GM23338 (cell line): ENCODE measurements around the gene NOTCH3. TPM values are rescaled to one million over a fixed set of nuclear protein-coding genes. Genes with fewer than 3 reads are reported as not detected.

ENCODE experiments used
- ATAC-seq: fragments of 200-7000 bp; cut with Tn5 transposase; 3 replicates; pipeline ENCODE4 v1.9.1; 2020
- DNase-seq: peaks from one replicate; pipeline ENCODE4 v3.0.0-alpha.2; 2015; ENCODE audit warnings: low spot score
- H2AFZ ChIP-seq: fragments of 200-600 bp; sonication (generic); 2 replicates; pipeline ENCODE4 v1.8.0; 2016; ENCODE audit warnings: antibody characterized with exemption, mild to moderate bottlenecking, moderate library complexity
- H3F3A ChIP-seq: fragments of 200-600 bp; sonication (generic); replicated peaks from 2 replicates; pipeline ENCODE4 v1.8.0; 2017; ENCODE audit warnings: antibody characterized with exemption, mixed run types, low read depth
- H3K27ac ChIP-seq: fragments of 200-600 bp; sonication (generic); 2 replicates; pipeline ENCODE4 v1.6.1; 2016; ENCODE audit warnings: low read depth
- H3K27me3 ChIP-seq: fragments of 200-600 bp; sonication (generic); 2 replicates; pipeline ENCODE4 v1.8.0; 2016; ENCODE audit warnings: mild to moderate bottlenecking, mixed run types, moderate library complexity; ENCODE audit not compliant: insufficient read depth
- H3K36me3 ChIP-seq: fragments of 200-600 bp; sonication (generic); 2 replicates; pipeline ENCODE4 v1.8.0; 2016; ENCODE audit warnings: mild to moderate bottlenecking; ENCODE audit not compliant: insufficient read depth
- H3K4me1 ChIP-seq: fragments of 200-600 bp; sonication (generic); 2 replicates; pipeline ENCODE4 v1.8.0; 2016; ENCODE audit warnings: mild to moderate bottlenecking, moderate library complexity; ENCODE audit not compliant: insufficient read depth
- H3K4me2 ChIP-seq: fragments of 200-600 bp; sonication (generic); 2 replicates; pipeline ENCODE4 v1.7.1; 2017; ENCODE audit warnings: mixed run types
- H3K4me3 ChIP-seq: fragments of 200-600 bp; sonication (generic); 2 replicates; pipeline ENCODE4 v1.6.1; 2016; ENCODE audit warnings: mixed run types
- H3K79me2 ChIP-seq: fragments of 200-600 bp; sonication (generic); replicated peaks from 2 replicates; pipeline ENCODE4 v1.8.0; 2017; ENCODE audit warnings: mild to moderate bottlenecking; ENCODE audit not compliant: insufficient read depth
- H3K9me2 ChIP-seq: fragments of 200-600 bp; sonication (generic); 2 replicates; pipeline ENCODE4 v1.8.0; 2017; ENCODE audit not compliant: insufficient read depth
- H4K20me1 ChIP-seq: fragments of 200-600 bp; sonication (generic); replicated peaks from 2 replicates; pipeline ENCODE4 v1.8.0; 2017; ENCODE audit warnings: mild to moderate bottlenecking; ENCODE audit not compliant: insufficient read depth
- H3K27ac Mint-ChIP-seq: 2 replicates; pipeline ENCODE4 v1.8.0; 2020; ENCODE audit warnings: inconsistent platforms, mild to moderate bottlenecking, moderate library complexity, mixed read lengths
- H3K27me3 Mint-ChIP-seq: 3 replicates; pipeline ENCODE4 v1.8.0; 2022; ENCODE audit warnings: low read depth, mild to moderate bottlenecking, moderate library complexity, mixed read lengths, inconsistent platforms; ENCODE audit not compliant: insufficient read depth, poor library complexity
- H3K36me3 Mint-ChIP-seq: 3 replicates; pipeline ENCODE4 v1.8.0; 2021; ENCODE audit warnings: low read depth, mild to moderate bottlenecking, inconsistent platforms, moderate library complexity, mixed read lengths
- H3K4me1 Mint-ChIP-seq: 3 replicates; pipeline ENCODE4 v1.8.0; 2020; ENCODE audit warnings: mild to moderate bottlenecking, inconsistent platforms, mixed read lengths
- H3K4me3 Mint-ChIP-seq: 3 replicates; pipeline ENCODE4 v1.8.0; 2021; ENCODE audit warnings: moderate library complexity, mild to moderate bottlenecking, inconsistent platforms, mixed read lengths
- H3K9me3 Mint-ChIP-seq: 3 replicates; pipeline ENCODE4 v1.8.0; 2020; ENCODE audit warnings: moderate library complexity, mild to moderate bottlenecking, inconsistent platforms, mixed read lengths
- CREB1 ChIP-seq: fragments of 250-450 bp; sonication (Bioruptor Pico); IDR thresholded peaks from 2 replicates; pipeline ENCODE4 v1.5.0; 2020; ENCODE audit warnings: low read depth, mild to moderate bottlenecking, moderate library complexity
- CTCF ChIP-seq, 2 experiments: fragments of 200-600 bp in 1 of 2; sonication (generic) in 1 of 2; conservative IDR thresholded peaks; 2 replicates each; pipeline versions ENCODE4 v1.5.1 to v1.6.1; 2016 to 2017; ENCODE audit warnings: antibody characterized with exemption in 2 of 2, low read depth in 2 of 2, mild to moderate bottlenecking in 2 of 2, moderate library complexity in 1 of 2
- EZH2 ChIP-seq: fragments of 200-600 bp; sonication (generic); IDR thresholded peaks from one replicate; pipeline ENCODE4 v1.8.0; 2017; ENCODE audit warnings: antibody characterized with exemption, mild to moderate bottlenecking, low read depth; ENCODE audit not compliant: unreplicated experiment
- EZH2phosphoT487 ChIP-seq: fragments of 200-600 bp; sonication (generic); IDR thresholded peaks from one replicate; pipeline ENCODE4 v1.8.1; 2018; ENCODE audit warnings: antibody characterized with exemption; ENCODE audit not compliant: unreplicated experiment
- JUNB ChIP-seq: IDR thresholded peaks from one replicate; pipeline ENCODE4 v1.6.1; 2016; ENCODE audit warnings: antibody characterized with exemption; ENCODE audit not compliant: unreplicated experiment
- NANOG ChIP-seq: IDR thresholded peaks from 2 replicates; pipeline ENCODE4 v1.6.1; 2016; ENCODE audit warnings: antibody characterized with exemption, borderline replicate concordance
- POLR2AphosphoS5 ChIP-seq: IDR thresholded peaks from 2 replicates; pipeline ENCODE4 v1.6.1; 2016; ENCODE audit warnings: antibody characterized with exemption, low read depth
- REST ChIP-seq: IDR thresholded peaks from one replicate; pipeline ENCODE4 v1.6.1; 2018; ENCODE audit warnings: antibody characterized with exemption; ENCODE audit not compliant: unreplicated experiment
- STAT1 ChIP-seq: IDR thresholded peaks from one replicate; pipeline ENCODE4 v1.6.1; 2016; ENCODE audit warnings: antibody characterized with exemption; ENCODE audit not compliant: unreplicated experiment
- ZNF114 ChIP-seq: fragments of 250-450 bp; sonication (Bioruptor Pico); IDR thresholded peaks from 2 replicates; pipeline ENCODE4 v1.5.0; 2020; ENCODE audit warnings: mild to moderate bottlenecking, moderate library complexity
- ZNF331 ChIP-seq: fragments of 250-450 bp; sonication (Bioruptor Pico); IDR thresholded peaks from 2 replicates; pipeline ENCODE4 v1.5.0; 2020; ENCODE audit warnings: low read depth, mild to moderate bottlenecking, moderate library complexity
- ZNF462 ChIP-seq: fragments of 250-450 bp; sonication (Bioruptor Pico); IDR thresholded peaks from 2 replicates; pipeline ENCODE4 v1.5.0; 2020; ENCODE audit warnings: mild to moderate bottlenecking, moderate library complexity
- polyA plus RNA-seq: library from polyadenylated mRNA; unstranded; fragments of >200 nt; fragmentation: Nextera tagmentation; extraction: Ambion mirVana; gene quantifications from 2 replicates; pipeline ENCODE4 v1.2.1, GENCODE V29; 2016
- total RNA-seq: library from RNA; depleted of rRNA; stranded (reverse); fragments of >200 nt; shearing (Covaris generic); gene quantifications from 2 replicates; pipeline ENCODE4 v1.2.3, GENCODE V29; 2014

NOTCH3 gene
- total and polyA plus RNA-seq, 2 experiments from 2014 or later: 24.3 to 172 TPM

GRCh38 chr19:15191514-15191913, 9.3 kb downstream of the NOTCH3 start (continued):
- no peak for TF ChIP-seq ZNF462 (CRISPR knock-in tag)
- no peak for TF ChIP-seq JUNB
- no peak for TF ChIP-seq ZNF114
- TF ChIP-seq ZNF331 (CRISPR knock-in tag): no peak
- TF ChIP-seq CTCF (conservative IDR thresholded peaks at IDR 0.05; ENCODE audit: low read depth in 2 of 2): no peak

GRCh38 chr19:15188851-15189250, 11.9 kb downstream of the NOTCH3 start:
- H2AFZ ChIP-seq: no peak overlapping the region
- H3K27me3 ChIP-seq: no peaks in the 10 kb centered on the region
- Mint-ChIP-seq H3K4me3 (no peak overlapping the region), H3K36me3 (peaks cover 89% of the 10 kb centered on the region), H3K9me3 (no peaks in the 10 kb centered on the region), H3K27ac (no peak overlapping the region), H3K4me1 (no peaks in the 10 kb centered on the region), H3K27me3 (peaks cover 6% of the 10 kb centered on the region)
- H3K9me2 ChIP-seq: no peaks in the 10 kb centered on the region
- H3K79me2 ChIP-seq: peaks cover 20% of the 10 kb centered on the region
- no peak overlapping the region for H3K4me3 ChIP-seq
- peaks cover 19% of the 10 kb centered on the region for H3K36me3 ChIP-seq
- H4K20me1 ChIP-seq: peaks cover 23% of the 10 kb centered on the region
- no peaks in the 10 kb centered on the region for H3K4me1 ChIP-seq
- H3F3A ChIP-seq: peaks cover 5% of the 10 kb centered on the region; the same call in 1 of the 2 replicates
- peak; percentile 42; the same call in 2 of the 3 replicates for ATAC-seq
- H3K4me2 ChIP-seq: no peak overlapping the region
- H3K27ac ChIP-seq: no peak overlapping the region
- DNase-seq: peak; percentile 43
- no peak for TF ChIP-seq CTCF (conservative IDR thresholded peaks at IDR 0.05; ENCODE audit: low read depth in 2 of 2)
- TF ChIP-seq STAT1: no peak
- TF ChIP-seq POLR2AphosphoS5: no peak
- no peak for TF ChIP-seq EZH2
- TF ChIP-seq REST: no peak
- TF ChIP-seq JUNB: no peak
- TF ChIP-seq NANOG: no peak
- no peak for TF ChIP-seq ZNF331 (CRISPR knock-in tag)
- TF ChIP-seq CREB1 (CRISPR knock-in tag): no peak
- no peak for TF ChIP-seq EZH2phosphoT487
